Mammary epithelial cell (primary cell): ENCODE results near the gene MACO1.

Experiments used
- CTCF ChIP-seq, 2 donors: IDR thresholded peaks in 1 of 2; conservative IDR thresholded peaks in 1 of 2; 2 replicates each; pipeline ENCODE4 v1.5.1; 2011 to 2012; ENCODE audit warnings: inconsistent platforms in 2 of 2, low read length in 2 of 2, mild to moderate bottlenecking in 2 of 2, control low read depth in 1 of 2, low read depth in 1 of 2; ENCODE audit not compliant: insufficient read depth in 1 of 2; ENCODE audit errors: extremely low read depth in 1 of 2
- EZH2 ChIP-seq: IDR thresholded peaks from 2 replicates; pipeline ENCODE4 v1.6.1; 2012; ENCODE audit warnings: low read length, inconsistent platforms, borderline replicate concordance

- TF ChIP-seq CTCF (conservative IDR thresholded peaks at IDR 0.05 in 1 of 2, IDR thresholded peaks at IDR 0.05 in 1 of 2; ENCODE audit: extremely low read depth in 1 of 2, insufficient read depth in 1 of 2, low read depth in 1 of 2, low read length in 2 of 2), result no peak
- no peak for TF ChIP-seq EZH2
Measured at GRCh38 chr1:25537153-25537831, 106.6 kb downstream of the MACO1 start.
